CD4-positive, alpha-beta T cell (primary cell): Measurements from ENCODE around the gene HEATR5A. TPM values are rescaled to one million over a fixed set of nuclear protein-coding genes. Genes with fewer than 3 reads are reported as not detected.

Experiments used
- ATAC-seq: fragments of 200-7000 bp; cut with Tn5 transposase; one replicate; pipeline ENCODE4 v1.10.0; 2022; ENCODE audit warnings: mild to moderate bottlenecking; ENCODE audit not compliant: poor library complexity
- CTCF ChIA-PET: fragments of 350-600 bp; sonication (Branson Sonifier 250); formaldehyde crosslinking; loops from one replicate; lab custom pipeline; 2021; ENCODE audit warnings: antibody characterized with exemption, inconsistent platforms; lab: Charles Lee
- POLR2A ChIA-PET: fragments of 350-600 bp; sonication (Branson Sonifier 250); formaldehyde crosslinking; loops from one replicate; lab custom pipeline; 2021; ENCODE audit warnings: antibody characterized with exemption, inconsistent platforms; lab: Charles Lee
- DNase-seq, 14 experiments: peaks; one replicate each; pipeline ENCODE4 v3.0.0-alpha.2; 2013 to 2020; ENCODE audit warnings: mixed read lengths in 2 of 14
- H3K27ac ChIP-seq, 2 donors: one replicate each; pipeline versions ENCODE4 v1.5.1 to v1.7.0; 2013; ENCODE audit warnings: low read length in 2 of 2, low read depth in 1 of 2, mild to moderate bottlenecking in 1 of 2
- H3K27me3 ChIP-seq, 2 experiments: 1 replicate in 1 of 2; 2 replicates in 1 of 2; pipeline versions ENCODE4 v1.6.1 to v1.7.0; 2013; ENCODE audit warnings: low read length in 2 of 2, control low read depth in 1 of 2, mild to moderate bottlenecking in 1 of 2, moderate library complexity in 1 of 2; ENCODE audit not compliant: insufficient read depth in 2 of 2, control insufficient read depth in 1 of 2
- H3K36me3 ChIP-seq: one replicate; pipeline ENCODE4 v1.6.1; 2013; ENCODE audit warnings: low read length, control low read depth; ENCODE audit not compliant: insufficient read depth
- H3K4me1 ChIP-seq: one replicate; pipeline ENCODE4 v1.6.1; 2013; ENCODE audit warnings: low read length, control low read depth; ENCODE audit not compliant: insufficient read depth
- H3K4me3 ChIP-seq: one replicate; pipeline ENCODE4 v1.5.1; 2013; ENCODE audit warnings: mild to moderate bottlenecking, low read length, moderate library complexity
- H3K9me3 ChIP-seq, 2 experiments: 1 replicate in 1 of 2; 2 replicates in 1 of 2; pipeline versions ENCODE4 v1.6.1 to v1.7.0; 2013; ENCODE audit warnings: low read length in 2 of 2, mild to moderate bottlenecking in 2 of 2, control low read depth in 1 of 2, moderate library complexity in 1 of 2; ENCODE audit not compliant: control insufficient read depth in 1 of 2, insufficient read depth in 1 of 2
- H3K27ac Mint-ChIP-seq: one replicate; pipeline ENCODE4 v1.8.0; 2020; ENCODE audit warnings: mixed read lengths
- H3K27me3 Mint-ChIP-seq: one replicate; pipeline ENCODE4 v1.8.0; 2021; ENCODE audit warnings: mixed read lengths
- H3K36me3 Mint-ChIP-seq: one replicate; pipeline ENCODE4 v1.8.0; 2021; ENCODE audit warnings: low read depth, mixed read lengths
- H3K4me1 Mint-ChIP-seq: one replicate; pipeline ENCODE4 v1.8.0; 2021; ENCODE audit warnings: low read depth, mixed read lengths
- H3K4me3 Mint-ChIP-seq: one replicate; pipeline ENCODE4 v1.8.0; 2020; ENCODE audit warnings: mild to moderate bottlenecking, mixed read lengths
- H3K9me3 Mint-ChIP-seq: one replicate; pipeline ENCODE4 v1.8.0; 2020; ENCODE audit warnings: mixed read lengths
- CTCF ChIP-seq: fragments of 200-600 bp; IDR thresholded peaks from one replicate; pipeline ENCODE4 v1.8.0; 2022; ENCODE audit warnings: antibody characterized with exemption, mild to moderate bottlenecking
- intact Hi-C, 2 experiments: fragments of 100-400 bp; cut with DNase I in 1 of 2; cut with micrococcal nuclease in 1 of 2; formaldehyde crosslinking; loops; one replicate each; pipeline versions ENCODE4 v1.15.1 to v1.9.0; 2023 to 2025; cut with DNase I, micrococcal nuclease
- total RNA-seq, 174 experiments: library from RNA in 2 of 174; stranded (reverse) in 2 of 174; gene quantifications; one replicate each; pipeline ENCODE4 v1.2.3 and lab custom pipeline; 2021 to 2026

Gene HEATR5A
- total RNA-seq, 2 experiments from 2014 or later: 5.2 to 5.5 TPM

- ATAC-seq: peak; percentile 97
- peaks cover 25% of the 10 kb centered on the region for H3K36me3 Mint-ChIP-seq
- intact Hi-C loops: loop anchor here (2.0 to 10.0 kb wide), 6 partner anchors 36 to 748 kb away; partner anchors contain the start of genes ARHGAP5 (in 2 of the 2), HEATR5A (in 2 of the 2), HECTD1 (in 1 of the 2) and NUBPL (in 1 of the 2)
- Histone ChIP-seq H3K4me3 (peak within 1 kb of the TSS; percentile 95), H3K4me1 (peaks cover 9% of the 10 kb centered on the region), H3K9me3 (no peaks in the 10 kb centered on the region), H3K36me3 (peaks cover 4% of the 10 kb centered on the region), H3K27me3 (no peaks in the 10 kb centered on the region), H3K27ac (peak within 1 kb of the TSS; percentile 39 to 71)
- H3K27ac Mint-ChIP-seq: peak within 1 kb of the TSS; percentile 94
- no peaks in the 10 kb centered on the region for H3K27me3 Mint-ChIP-seq
- ChIA-PET POLR2A (interaction anchor here (0.6 to 2.7 kb wide), 8 partner anchors 37 to 746 kb away, joined by 3 to 54 read pairs (median 4); partner anchors contain the start of genes AP4S1, HEATR5A, HECTD1 and NUBPL), CTCF (interaction anchor here (1.0 to 1.7 kb wide), 4 partner anchors 9 to 250 kb away, joined by 4 to 8 read pairs (median 4); partner anchors contain the start of genes HEATR5A and HECTD1)
- no peaks in the 10 kb centered on the region for H3K9me3 Mint-ChIP-seq
- no peak for TF ChIP-seq CTCF
- peaks cover 35% of the 10 kb centered on the region for H3K4me1 Mint-ChIP-seq
- H3K4me3 Mint-ChIP-seq: peak within 1 kb of the TSS; percentile 93
- peak; percentile 85 to 96 (median 91) for DNase-seq
Observed at GRCh38 chr14:31456841-31457664, 36.7 kb upstream of the HEATR5A start, which contains the start of gene DTD2. Gene DTD2, minus strand, starts transcription at chr14:31457506. Its CDS starts 113 bp downstream, at chr14:31457393.

- H3K4me3 ChIP-seq: no peak overlapping the region
- peak in 3 of 14 experiments; percentile 19 to 27 (median 26) for DNase-seq
- TF ChIP-seq CTCF: peak; percentile 50
- POLR2A ChIA-PET: interaction anchor here (1.0 to 1.8 kb wide), 3 partner anchors 11 to 242 kb away, joined by 3 to 9 read pairs (median 4); partner anchors contain the start of genes HEATR5A and HECTD1
- no peak overlapping the region for H3K27ac ChIP-seq
- peaks cover 11% of the 10 kb centered on the region for H3K4me1 Mint-ChIP-seq
- H3K9me3 Mint-ChIP-seq: no peaks in the 10 kb centered on the region
- no peaks in the 10 kb centered on the region for H3K27me3 Mint-ChIP-seq
- H3K27me3 ChIP-seq: no peaks in the 10 kb centered on the region
- peak; percentile 51 for ATAC-seq
- peaks cover 23% of the 10 kb centered on the region for H3K36me3 ChIP-seq
- peaks cover 60% of the 10 kb centered on the region for H3K36me3 Mint-ChIP-seq
- no peaks in the 10 kb centered on the region for H3K4me1 ChIP-seq
- H3K9me3 ChIP-seq: no peaks in the 10 kb centered on the region
- H3K27ac Mint-ChIP-seq: no peak overlapping the region
- CTCF ChIA-PET: interaction anchor here (0.7 to 0.8 kb wide), 2 partner anchors 16 to 29 kb away, joined by 3 to 4 read pairs; partner anchors contain the start of gene HEATR5A
- intact Hi-C loops: loop anchor here in 1 of 2 experiments (10.0 kb wide), 2 partner anchors 245 to 755 kb away; partner anchors contain the start of genes HECTD1, RNU6-7 and RNU6-8
- no peak overlapping the region for H3K4me3 Mint-ChIP-seq
Observed at GRCh38 chr14:31449971-31450610, 29.7 kb upstream of the HEATR5A start.

- Histone ChIP-seq H3K4me1 (no peaks in the 10 kb centered on the region), H3K36me3 (peaks cover 23% of the 10 kb centered on the region), H3K4me3 (no peak overlapping the region), H3K9me3 (no peaks in the 10 kb centered on the region), H3K27ac (no peak overlapping the region), H3K27me3 (no peaks in the 10 kb centered on the region)
- TF ChIP-seq CTCF: no peak
- no peak overlapping the region for H3K27ac Mint-ChIP-seq
- peaks cover 62% of the 10 kb centered on the region for H3K36me3 Mint-ChIP-seq
- ATAC-seq (no peak), DNase-seq (no peak)
- intact Hi-C loops: no loop called here
- ChIA-PET CTCF (interaction anchor here (0.5 to 0.8 kb wide), 2 partner anchors 15 to 476 kb away, joined by 3 to 4 read pairs; no protein-coding TSS in a partner anchor), POLR2A (interaction anchor here (1.0 to 1.8 kb wide), 3 partner anchors 12 to 241 kb away, joined by 3 to 9 read pairs (median 4); partner anchors contain the start of genes HEATR5A and HECTD1)
- H3K4me1 Mint-ChIP-seq: peaks cover 6% of the 10 kb centered on the region
- no peaks in the 10 kb centered on the region for H3K27me3 Mint-ChIP-seq
- H3K4me3 Mint-ChIP-seq: no peak overlapping the region
- H3K9me3 Mint-ChIP-seq: no peaks in the 10 kb centered on the region
Observed at GRCh38 chr14:31449136-31449535, 28.8 kb upstream of the HEATR5A start.
